HCT116 (cell line): ENCODE data around the gene MRPS27. TPM values are rescaled to one million over a fixed set of nuclear protein-coding genes. Genes with fewer than 3 reads are reported as not detected.

ENCODE experiments used
- ATAC-seq: fragments of 200-7000 bp; cut with Tn5 transposase; 2 replicates; pipeline ENCODE4 v1.9.1; 2020; ENCODE audit warnings: mild to moderate bottlenecking, moderate library complexity
- BruUV-seq: library from RNA; stranded (reverse); fragments of 400-500 nt; replicated peaks from 2 replicates; lab custom pipeline; 2021; lab: Mats Ljungman, UMichigan
- CTCF ChIA-PET: fragments of 300-600 bp; sonication (Branson Sonifier 250); formaldehyde crosslinking; loops from one replicate; lab custom pipeline; 2021; ENCODE audit warnings: antibody characterized with exemption; lab: Charles Lee
- POLR2A ChIA-PET: fragments of 300-600, 350-600 bp; sonication (Branson Sonifier 250); formaldehyde crosslinking; loops from one replicate; lab custom pipeline; 2021; ENCODE audit warnings: antibody characterized with exemption; lab: Charles Lee
- RAD21 ChIA-PET, 2 experiments: fragments of 300-600 bp; sonication (Branson Sonifier 250); formaldehyde crosslinking; loops; one replicate each; lab custom pipeline; 2023; ENCODE audit warnings: low total read pairs in 2 of 2; ENCODE audit not compliant: uncharacterized antibody in 2 of 2, unreplicated experiment in 2 of 2, low non-redundant PET in 1 of 2; lab: Charles Lee
- DNase-seq: peaks from one replicate; pipeline ENCODE4 v3.0.0-alpha.2; 2010; ENCODE audit warnings: low read depth, low spot score
- H2AFZ ChIP-seq: fragments of 200-600 bp; shearing (Covaris generic), sonication (generic); 2 replicates; pipeline ENCODE4 v1.6.1; 2017; ENCODE audit warnings: low read depth, mixed run types, mixed read lengths, antibody characterized with exemption, low read length; ENCODE audit not compliant: poor library complexity, severe bottlenecking
- H3K27ac ChIP-seq: 2 replicates; pipeline ENCODE4 v1.5.1; 2012; ENCODE audit warnings: low read depth, low read length
- H3K27me3 ChIP-seq: fragments of 200-600 bp; sonication (generic); 2 replicates; pipeline ENCODE4 v1.6.1; 2016; ENCODE audit warnings: mixed run types, low read length, mixed read lengths; ENCODE audit not compliant: insufficient read depth
- H3K36me3 ChIP-seq, 2 experiments: fragments of 200-500 bp in 1 of 2; fragments of 200-600 bp in 1 of 2; sonication (Bioruptor generic) in 1 of 2; sonication (generic) in 1 of 2; 2 replicates each; pipeline versions ENCODE4 v1.5.1 to v1.6.1; 2014 to 2016; ENCODE audit warnings: low read length in 2 of 2, inconsistent platforms in 1 of 2, mixed read lengths in 1 of 2, mixed run types in 1 of 2; ENCODE audit not compliant: insufficient read depth in 2 of 2, control insufficient read depth in 1 of 2
- H3K4me1 ChIP-seq, 2 experiments: fragments of 200-600 bp in 1 of 2; sonication (generic) in 1 of 2; 2 replicates each; pipeline versions ENCODE4 v1.5.1 to v1.6.1; 2012 to 2017; ENCODE audit warnings: low read length in 2 of 2, inconsistent platforms in 1 of 2, mild to moderate bottlenecking in 1 of 2, mixed read lengths in 1 of 2, mixed run types in 1 of 2, moderate library complexity in 1 of 2; ENCODE audit not compliant: insufficient read depth in 2 of 2, control insufficient read depth in 1 of 2
- H3K4me2 ChIP-seq: fragments of 200-600 bp; sonication (generic); 2 replicates; pipeline ENCODE4 v1.6.1; 2017; ENCODE audit warnings: mixed run types, low read length, mixed read lengths
- H3K4me3 ChIP-seq, 2 experiments: fragments of 200-600 bp in 1 of 2; sonication (generic) in 1 of 2; replicated peaks in 1 of 2; 2 replicates each; pipeline ENCODE4 v1.5.1; 2011 to 2016; ENCODE audit warnings: low read length in 2 of 2, control low read depth in 1 of 2, low read depth in 1 of 2, mild to moderate bottlenecking in 1 of 2, mixed read lengths in 1 of 2, mixed run types in 1 of 2
- H3K79me2 ChIP-seq: fragments of 200-600 bp; sonication (generic); 2 replicates; pipeline ENCODE4 v1.6.1; 2017; ENCODE audit warnings: mild to moderate bottlenecking, mixed run types, low read length, moderate library complexity, mixed read lengths; ENCODE audit not compliant: insufficient read depth
- H3K9ac ChIP-seq: fragments of 200-600 bp; sonication (generic); 2 replicates; pipeline ENCODE4 v1.6.1; 2016; ENCODE audit warnings: low read length, mixed read lengths
- H3K9me2 ChIP-seq: fragments of 200-600 bp; sonication (generic), shearing (Covaris generic); 2 replicates; pipeline ENCODE4 v1.6.1; 2017; ENCODE audit warnings: mixed run types, mild to moderate bottlenecking, moderate library complexity; ENCODE audit not compliant: insufficient read depth
- H3K9me3 ChIP-seq, 2 experiments: fragments of 200-500 bp in 1 of 2; fragments of 200-600 bp in 1 of 2; sonication (Bioruptor generic) in 1 of 2; sonication (generic) in 1 of 2; 2 replicates each; pipeline ENCODE4 v1.6.1; 2014 to 2017; ENCODE audit warnings: low read length in 2 of 2, mixed read lengths in 2 of 2, inconsistent platforms in 1 of 2, low read depth in 1 of 2, mild to moderate bottlenecking in 1 of 2, mixed run types in 1 of 2, moderate library complexity in 1 of 2; ENCODE audit not compliant: control insufficient read depth in 1 of 2, insufficient read depth in 1 of 2
- H4K20me1 ChIP-seq: fragments of 200-600 bp; sonication (generic), shearing (Covaris generic); 2 replicates; pipeline ENCODE4 v1.6.1; 2017; ENCODE audit warnings: mixed run types, mild to moderate bottlenecking, moderate library complexity; ENCODE audit not compliant: insufficient read depth
- CBX3 ChIP-seq: IDR thresholded peaks from 2 replicates; pipeline ENCODE4 v1.6.1; 2012; ENCODE audit warnings: low read depth
- CEBPB ChIP-seq: IDR thresholded peaks from 2 replicates; pipeline ENCODE4 v1.6.1; 2012; ENCODE audit warnings: low read depth
- ELF1 ChIP-seq: IDR thresholded peaks from 2 replicates; pipeline ENCODE4 v1.6.1; 2012; ENCODE audit warnings: low read depth, borderline replicate concordance
- EZH2 ChIP-seq: fragments of 200-600 bp; sonication (generic); IDR thresholded peaks from 2 replicates; pipeline ENCODE4 v1.6.1; 2017; ENCODE audit warnings: antibody characterized with exemption, mixed run types
- FOSL1 ChIP-seq: IDR thresholded peaks from 2 replicates; pipeline ENCODE4 v1.6.1; 2012; ENCODE audit warnings: low read depth
- JUND ChIP-seq: IDR thresholded peaks from 2 replicates; pipeline ENCODE4 v1.6.1; 2012
- POLR2A ChIP-seq: IDR thresholded peaks from 2 replicates; pipeline ENCODE4 v1.7.0; 2011; ENCODE audit warnings: borderline replicate concordance; ENCODE audit not compliant: insufficient read depth, insufficient read length; ENCODE audit errors: extremely low read depth
- POLR2AphosphoS5 ChIP-seq: IDR thresholded peaks from 2 replicates; pipeline ENCODE4 v1.6.1; 2011; ENCODE audit warnings: mild to moderate bottlenecking, low read depth, low read length, moderate library complexity
- RAD21 ChIP-seq: IDR thresholded peaks from 2 replicates; pipeline ENCODE4 v1.6.1; 2012; ENCODE audit warnings: low read depth, mild to moderate bottlenecking
- SIN3A ChIP-seq: IDR thresholded peaks from 2 replicates; pipeline ENCODE4 v1.6.1; 2012; ENCODE audit warnings: low read depth
- SRF ChIP-seq: IDR thresholded peaks from 2 replicates; pipeline ENCODE4 v1.6.1; 2012; ENCODE audit warnings: low read depth
- TCF7L2 ChIP-seq: IDR thresholded peaks from 2 replicates; pipeline ENCODE4 v1.7.0; 2011; ENCODE audit warnings: borderline replicate concordance, inconsistent platforms; ENCODE audit not compliant: insufficient read depth, insufficient read length; ENCODE audit errors: extremely low read depth
- YY1 ChIP-seq: IDR thresholded peaks from 2 replicates; pipeline ENCODE4 v1.6.1; 2011; ENCODE audit warnings: low read length, low read depth, moderate library complexity, mild to moderate bottlenecking; ENCODE audit not compliant: insufficient replicate concordance; ENCODE audit errors: extremely low read depth
- ZFX ChIP-seq: fragments of 450-650 bp; IDR thresholded peaks from 2 replicates; pipeline ENCODE4 v1.6.1; 2017
- ZNF274 ChIP-seq: fragments of 200-500 bp; sonication (Bioruptor generic); IDR thresholded peaks from 2 replicates; pipeline ENCODE4 v1.6.1; 2014; ENCODE audit warnings: mild to moderate bottlenecking, low read depth, low read length, inconsistent platforms
- intact Hi-C: fragments of 100-400 bp; cut with micrococcal nuclease; formaldehyde crosslinking; loops from 2 replicates; pipeline ENCODE4 v1.10.0; 2022
- total RNA-seq: library from RNA; stranded (reverse); gene quantifications from one replicate; pipeline ENCODE4 v1.2.1, GENCODE V29; 2021; ENCODE audit not compliant: unreplicated experiment
- TF ChIP-seq, protein P1 (sequence below): IDR thresholded peaks from 2 replicates; pipeline ENCODE4 v1.6.1; 2012
- TF ChIP-seq, protein P2 (sequence below): IDR thresholded peaks from 2 replicates; pipeline ENCODE4 v1.6.1; 2011; ENCODE audit warnings: mild to moderate bottlenecking, low read length, moderate library complexity; ENCODE audit not compliant: insufficient replicate concordance; ENCODE audit errors: extremely low read depth
- TF ChIP-seq, protein P3 (sequence below): IDR thresholded peaks from 2 replicates; pipeline ENCODE4 v1.6.1; 2012; ENCODE audit warnings: low read depth
- TF ChIP-seq, protein P4 (sequence below), 3 experiments: fragments of 200-600 bp in 1 of 3; sonication (generic) in 1 of 3; IDR thresholded peaks in 2 of 3; conservative IDR thresholded peaks in 1 of 3; 2 replicates each; pipeline ENCODE4 v1.5.1; 2012 to 2017; ENCODE audit warnings: low read depth in 2 of 3, low read length in 2 of 3, antibody characterized with exemption in 1 of 3, borderline replicate concordance in 1 of 3, control low read depth in 1 of 3, mild to moderate bottlenecking in 1 of 3, mixed read lengths in 1 of 3, mixed run types in 1 of 3, moderate library complexity in 1 of 3; ENCODE audit not compliant: insufficient read depth in 1 of 3

MRPS27 gene
- total RNA-seq, 1 experiment from 2014 or later = 113 TPM

DNA sequence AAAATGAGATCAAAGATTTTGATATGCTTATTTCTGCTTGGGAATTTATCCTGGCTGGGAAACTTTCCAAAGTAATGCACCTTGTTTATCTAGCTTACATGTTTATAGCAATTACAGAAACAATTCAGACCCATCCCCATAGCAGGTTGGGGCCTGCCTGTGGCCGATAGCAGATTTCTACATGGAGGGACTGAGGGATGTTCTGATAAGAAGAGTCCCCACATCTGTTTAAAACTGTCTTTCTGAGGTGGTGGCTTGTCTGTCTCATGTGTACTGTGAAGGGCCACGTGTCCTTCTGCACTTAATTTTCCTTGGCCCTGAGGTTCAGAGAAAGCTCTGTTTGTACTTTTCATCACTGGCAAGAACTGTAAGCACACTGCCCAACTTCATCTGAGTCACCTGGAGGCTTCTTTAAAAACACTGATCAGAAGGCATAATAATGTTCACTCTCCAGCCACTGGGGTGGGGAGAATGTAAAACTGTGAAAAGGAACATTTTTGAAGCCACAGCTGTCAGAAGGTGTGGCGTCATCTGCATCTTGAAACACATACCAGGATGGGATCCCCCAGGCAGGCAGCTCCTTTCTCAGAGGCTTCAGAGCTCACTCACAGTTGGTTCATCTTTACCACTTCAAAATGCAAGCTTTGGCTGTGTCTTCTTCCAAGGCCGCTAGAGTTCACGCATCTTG, 132.5 kb downstream of the MRPS27 start:
- H3K9me2 ChIP-seq = no peaks in the 10 kb centered on the region
- H3K79me2 ChIP-seq = no peaks in the 10 kb centered on the region
- ATAC-seq (no peak), DNase-seq (no peak)
- H3K4me3 ChIP-seq = no peak overlapping the region
- intact Hi-C loops = no loop called here
- no TSS peak for BruUV-seq
- no peak overlapping the region for H2AFZ ChIP-seq
- no peaks in the 10 kb centered on the region for H4K20me1 ChIP-seq
- ChIA-PET CTCF (no interaction called here), POLR2A (no interaction called here), RAD21 (no interaction called here)
- H3K36me3 ChIP-seq = no peaks in the 10 kb centered on the region
- no peaks in the 10 kb centered on the region for H3K9me3 ChIP-seq
- H3K9ac ChIP-seq = no peak overlapping the region
- no peak overlapping the region for H3K4me2 ChIP-seq
- H3K27ac ChIP-seq = no peak overlapping the region
- no peaks in the 10 kb centered on the region for H3K4me1 ChIP-seq
- TF ChIP-seq TCF7L2 (no peak), ELF1 (no peak), RAD21 (no peak), EZH2 (no peak), YY1 (no peak), SRF (no peak), ZFX (no peak), CEBPB (no peak), ZNF274 (no peak), SIN3A (no peak), CBX3 (no peak), POLR2AphosphoS5 (no peak), POLR2A (no peak), JUND (no peak), FOSL1 (no peak)
- TF ChIP-seq, protein P1, sequence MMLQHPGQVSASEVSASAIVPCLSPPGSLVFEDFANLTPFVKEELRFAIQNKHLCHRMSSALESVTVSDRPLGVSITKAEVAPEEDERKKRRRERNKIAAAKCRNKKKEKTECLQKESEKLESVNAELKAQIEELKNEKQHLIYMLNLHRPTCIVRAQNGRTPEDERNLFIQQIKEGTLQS = no peak
- TF ChIP-seq, protein P2, sequence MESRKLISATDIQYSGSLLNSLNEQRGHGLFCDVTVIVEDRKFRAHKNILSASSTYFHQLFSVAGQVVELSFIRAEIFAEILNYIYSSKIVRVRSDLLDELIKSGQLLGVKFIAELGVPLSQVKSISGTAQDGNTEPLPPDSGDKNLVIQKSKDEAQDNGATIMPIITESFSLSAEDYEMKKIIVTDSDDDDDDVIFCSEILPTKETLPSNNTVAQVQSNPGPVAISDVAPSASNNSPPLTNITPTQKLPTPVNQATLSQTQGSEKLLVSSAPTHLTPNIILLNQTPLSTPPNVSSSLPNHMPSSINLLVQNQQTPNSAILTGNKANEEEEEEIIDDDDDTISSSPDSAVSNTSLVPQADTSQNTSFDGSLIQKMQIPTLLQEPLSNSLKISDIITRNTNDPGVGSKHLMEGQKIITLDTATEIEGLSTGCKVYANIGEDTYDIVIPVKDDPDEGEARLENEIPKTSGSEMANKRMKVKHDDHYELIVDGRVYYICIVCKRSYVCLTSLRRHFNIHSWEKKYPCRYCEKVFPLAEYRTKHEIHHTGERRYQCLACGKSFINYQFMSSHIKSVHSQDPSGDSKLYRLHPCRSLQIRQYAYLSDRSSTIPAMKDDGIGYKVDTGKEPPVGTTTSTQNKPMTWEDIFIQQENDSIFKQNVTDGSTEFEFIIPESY = no peak
- TF ChIP-seq, protein P3, sequence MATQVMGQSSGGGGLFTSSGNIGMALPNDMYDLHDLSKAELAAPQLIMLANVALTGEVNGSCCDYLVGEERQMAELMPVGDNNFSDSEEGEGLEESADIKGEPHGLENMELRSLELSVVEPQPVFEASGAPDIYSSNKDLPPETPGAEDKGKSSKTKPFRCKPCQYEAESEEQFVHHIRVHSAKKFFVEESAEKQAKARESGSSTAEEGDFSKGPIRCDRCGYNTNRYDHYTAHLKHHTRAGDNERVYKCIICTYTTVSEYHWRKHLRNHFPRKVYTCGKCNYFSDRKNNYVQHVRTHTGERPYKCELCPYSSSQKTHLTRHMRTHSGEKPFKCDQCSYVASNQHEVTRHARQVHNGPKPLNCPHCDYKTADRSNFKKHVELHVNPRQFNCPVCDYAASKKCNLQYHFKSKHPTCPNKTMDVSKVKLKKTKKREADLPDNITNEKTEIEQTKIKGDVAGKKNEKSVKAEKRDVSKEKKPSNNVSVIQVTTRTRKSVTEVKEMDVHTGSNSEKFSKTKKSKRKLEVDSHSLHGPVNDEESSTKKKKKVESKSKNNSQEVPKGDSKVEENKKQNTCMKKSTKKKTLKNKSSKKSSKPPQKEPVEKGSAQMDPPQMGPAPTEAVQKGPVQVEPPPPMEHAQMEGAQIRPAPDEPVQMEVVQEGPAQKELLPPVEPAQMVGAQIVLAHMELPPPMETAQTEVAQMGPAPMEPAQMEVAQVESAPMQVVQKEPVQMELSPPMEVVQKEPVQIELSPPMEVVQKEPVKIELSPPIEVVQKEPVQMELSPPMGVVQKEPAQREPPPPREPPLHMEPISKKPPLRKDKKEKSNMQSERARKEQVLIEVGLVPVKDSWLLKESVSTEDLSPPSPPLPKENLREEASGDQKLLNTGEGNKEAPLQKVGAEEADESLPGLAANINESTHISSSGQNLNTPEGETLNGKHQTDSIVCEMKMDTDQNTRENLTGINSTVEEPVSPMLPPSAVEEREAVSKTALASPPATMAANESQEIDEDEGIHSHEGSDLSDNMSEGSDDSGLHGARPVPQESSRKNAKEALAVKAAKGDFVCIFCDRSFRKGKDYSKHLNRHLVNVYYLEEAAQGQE = no peak
- TF ChIP-seq, protein P4, sequence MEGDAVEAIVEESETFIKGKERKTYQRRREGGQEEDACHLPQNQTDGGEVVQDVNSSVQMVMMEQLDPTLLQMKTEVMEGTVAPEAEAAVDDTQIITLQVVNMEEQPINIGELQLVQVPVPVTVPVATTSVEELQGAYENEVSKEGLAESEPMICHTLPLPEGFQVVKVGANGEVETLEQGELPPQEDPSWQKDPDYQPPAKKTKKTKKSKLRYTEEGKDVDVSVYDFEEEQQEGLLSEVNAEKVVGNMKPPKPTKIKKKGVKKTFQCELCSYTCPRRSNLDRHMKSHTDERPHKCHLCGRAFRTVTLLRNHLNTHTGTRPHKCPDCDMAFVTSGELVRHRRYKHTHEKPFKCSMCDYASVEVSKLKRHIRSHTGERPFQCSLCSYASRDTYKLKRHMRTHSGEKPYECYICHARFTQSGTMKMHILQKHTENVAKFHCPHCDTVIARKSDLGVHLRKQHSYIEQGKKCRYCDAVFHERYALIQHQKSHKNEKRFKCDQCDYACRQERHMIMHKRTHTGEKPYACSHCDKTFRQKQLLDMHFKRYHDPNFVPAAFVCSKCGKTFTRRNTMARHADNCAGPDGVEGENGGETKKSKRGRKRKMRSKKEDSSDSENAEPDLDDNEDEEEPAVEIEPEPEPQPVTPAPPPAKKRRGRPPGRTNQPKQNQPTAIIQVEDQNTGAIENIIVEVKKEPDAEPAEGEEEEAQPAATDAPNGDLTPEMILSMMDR (IDR thresholded peaks at IDR 0.05 in 2 of 3, conservative IDR thresholded peaks at IDR 0.05 in 1 of 3; ENCODE audit: borderline replicate concordance in 1 of 3, insufficient read depth in 1 of 3, low read depth in 2 of 3, low read length in 2 of 3) = no peak
- TF ChIP-seq, all 23 proteins: peak for 0
- no peaks in the 10 kb centered on the region for H3K27me3 ChIP-seq
